ENCODE data around the gene PEMT. TPM values are rescaled to one million over a fixed set of nuclear protein-coding genes. Genes with fewer than 3 reads are reported as not detected.

PEMT gene
- total and polyA plus RNA-seq, 2 of the 4 experiments (the other 2 are of a cell fraction), result 23.3 to 49.5 TPM

GRCh38 chr17:17557796-17558195 lies 33.7 kb downstream of the PEMT start:
- Histone ChIP-seq H3K4ac (ENCODE audit: low read depth, low read length) (no peak overlapping the region), H3K18ac (ENCODE audit: low read depth, low read length) (no peak overlapping the region), H2AFZ (replicated peaks; ENCODE audit: low read length, poor library complexity) (no peak overlapping the region), H4K5ac (ENCODE audit: low read depth, low read length) (no peak overlapping the region), H3K9me3 (ENCODE audit: control insufficient read depth, insufficient read depth, low read length) (no peaks in the 10 kb centered on the region), H3K9me1 (ENCODE audit: insufficient read depth, low read length) (no peaks in the 10 kb centered on the region), H2AK5ac (ENCODE audit: low read depth, low read length) (no peak overlapping the region), H2BK120ac (ENCODE audit: low read depth, low read length) (no peak overlapping the region), H3K56ac (ENCODE audit: extremely low read depth, insufficient read depth, low read length) (no peak overlapping the region), H2BK15ac (ENCODE audit: low read depth, low read length) (no peak overlapping the region), H3K9ac (ENCODE audit: low read depth, low read length) (no peak overlapping the region), H4K91ac (ENCODE audit: insufficient read depth, low read depth, low read length) (no peak overlapping the region), H3K23ac (ENCODE audit: low read depth, low read length) (no peak overlapping the region), H3K27ac (ENCODE audit: insufficient read depth, low read length) (no peak overlapping the region), H3K79me1 (ENCODE audit: low read depth in 1 of 2, low read length in 2 of 2) (no peaks in the 10 kb centered on the region; a peak in 1 of 4 replicates), H3K36me3 (ENCODE audit: control insufficient read depth, insufficient read depth, low read length) (no peaks in the 10 kb centered on the region), H2BK20ac (ENCODE audit: low read depth, low read length) (no peak overlapping the region), H3K4me1 (ENCODE audit: control insufficient read depth, insufficient read depth, low read length) (no peaks in the 10 kb centered on the region), H3K4me3 (ENCODE audit: insufficient read depth, low read depth, low read length) (no peak overlapping the region), H4K8ac (ENCODE audit: low read depth in 2 of 2, low read length in 2 of 2) (no peak overlapping the region), H2BK5ac (ENCODE audit: low read depth, low read length, poor library complexity, severe bottlenecking) (no peak overlapping the region), H3K14ac (replicated peaks; ENCODE audit: low read depth, low read length) (no peak overlapping the region), H4K20me1 (ENCODE audit: insufficient read depth, low read length) (peaks cover 4% of the 10 kb centered on the region; the same call in 1 of the 2 replicates), H2AK9ac (replicated peaks; ENCODE audit: low read depth, low read length, poor library complexity) (no peak overlapping the region), H3K4me2 (ENCODE audit: low read depth, low read length) (no peak overlapping the region), H3K27me3 (ENCODE audit: control insufficient read depth, insufficient read depth, low read length) (no peaks in the 10 kb centered on the region)
- dilution Hi-C loops (cut with HindIII; ENCODE audit: low sequenced_read_pairs, unreplicated experiment) (no loop called here), intact Hi-C loops (cut with micrococcal nuclease) (no loop called here), in situ Hi-C loops (cut with MboI; ENCODE audit: low sequenced_read_pairs) (no loop called here)
- ChIA-PET CTCF (no interaction called here), POLR2A (ENCODE audit: unreplicated experiment) (no interaction called here)
- ATAC-seq (ENCODE audit: low read depth) (no peak), DNase-seq (no peak)
- no TSS peak for BruUV-seq (replicated peaks)
- 92% methylated on average over 8 of the region's 9 CpGs; no CpG with 5 or more reads in 1 of the 2 experiments for WGBS, 2 experiments (ENCODE audit: extremely low coverage in 2 of 2, insufficient read length in 1 of 2)
- TF ChIP-seq POLR2A (IDR thresholded peaks at IDR 0.05; ENCODE audit: low read depth, low read length) (no peak), MAFK (IDR thresholded peaks at IDR 0.05; ENCODE audit: low read depth, low read length) (no peak), CEBPB (IDR thresholded peaks at IDR 0.05; ENCODE audit: low read depth, low read length) (no peak), RCOR1 (IDR thresholded peaks at IDR 0.05; ENCODE audit: insufficient replicate concordance, low read length) (no peak), SMC3 (IDR thresholded peaks at IDR 0.05; ENCODE audit: low read depth, low read length) (no peak), NFE2L2 (IDR thresholded peaks at IDR 0.05; ENCODE audit: low read depth, low read length) (no peak), MAZ (IDR thresholded peaks at IDR 0.05; ENCODE audit: borderline replicate concordance, low read depth, low read length) (no peak), RFX5 (IDR thresholded peaks at IDR 0.05; ENCODE audit: low read depth, low read length) (no peak)
- TF ChIP-seq, protein P1, sequence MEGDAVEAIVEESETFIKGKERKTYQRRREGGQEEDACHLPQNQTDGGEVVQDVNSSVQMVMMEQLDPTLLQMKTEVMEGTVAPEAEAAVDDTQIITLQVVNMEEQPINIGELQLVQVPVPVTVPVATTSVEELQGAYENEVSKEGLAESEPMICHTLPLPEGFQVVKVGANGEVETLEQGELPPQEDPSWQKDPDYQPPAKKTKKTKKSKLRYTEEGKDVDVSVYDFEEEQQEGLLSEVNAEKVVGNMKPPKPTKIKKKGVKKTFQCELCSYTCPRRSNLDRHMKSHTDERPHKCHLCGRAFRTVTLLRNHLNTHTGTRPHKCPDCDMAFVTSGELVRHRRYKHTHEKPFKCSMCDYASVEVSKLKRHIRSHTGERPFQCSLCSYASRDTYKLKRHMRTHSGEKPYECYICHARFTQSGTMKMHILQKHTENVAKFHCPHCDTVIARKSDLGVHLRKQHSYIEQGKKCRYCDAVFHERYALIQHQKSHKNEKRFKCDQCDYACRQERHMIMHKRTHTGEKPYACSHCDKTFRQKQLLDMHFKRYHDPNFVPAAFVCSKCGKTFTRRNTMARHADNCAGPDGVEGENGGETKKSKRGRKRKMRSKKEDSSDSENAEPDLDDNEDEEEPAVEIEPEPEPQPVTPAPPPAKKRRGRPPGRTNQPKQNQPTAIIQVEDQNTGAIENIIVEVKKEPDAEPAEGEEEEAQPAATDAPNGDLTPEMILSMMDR (conservative IDR thresholded peaks at IDR 0.05; ENCODE audit: low read depth, low read length), result no peak
- TF ChIP-seq, protein P2, sequence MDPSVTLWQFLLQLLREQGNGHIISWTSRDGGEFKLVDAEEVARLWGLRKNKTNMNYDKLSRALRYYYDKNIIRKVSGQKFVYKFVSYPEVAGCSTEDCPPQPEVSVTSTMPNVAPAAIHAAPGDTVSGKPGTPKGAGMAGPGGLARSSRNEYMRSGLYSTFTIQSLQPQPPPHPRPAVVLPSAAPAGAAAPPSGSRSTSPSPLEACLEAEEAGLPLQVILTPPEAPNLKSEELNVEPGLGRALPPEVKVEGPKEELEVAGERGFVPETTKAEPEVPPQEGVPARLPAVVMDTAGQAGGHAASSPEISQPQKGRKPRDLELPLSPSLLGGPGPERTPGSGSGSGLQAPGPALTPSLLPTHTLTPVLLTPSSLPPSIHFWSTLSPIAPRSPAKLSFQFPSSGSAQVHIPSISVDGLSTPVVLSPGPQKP (IDR thresholded peaks at IDR 0.05; ENCODE audit: borderline replicate concordance, low read depth, low read length), result no peak

Data from IMR-90 (cell line).